Measurements from ENCODE around the gene ST6GALNAC5. TPM values are rescaled to one million over a fixed set of nuclear protein-coding genes. Genes with fewer than 3 reads are reported as not detected.
A peak's percentile ranks its signal among the peaks of the same experiment; 100 is the strongest.

ST6GALNAC5 gene
- total RNA-seq, 5 donors from 2014 or later (not counting 1 experiment from before 2014, with no cell fraction given), result not detected

DNA sequence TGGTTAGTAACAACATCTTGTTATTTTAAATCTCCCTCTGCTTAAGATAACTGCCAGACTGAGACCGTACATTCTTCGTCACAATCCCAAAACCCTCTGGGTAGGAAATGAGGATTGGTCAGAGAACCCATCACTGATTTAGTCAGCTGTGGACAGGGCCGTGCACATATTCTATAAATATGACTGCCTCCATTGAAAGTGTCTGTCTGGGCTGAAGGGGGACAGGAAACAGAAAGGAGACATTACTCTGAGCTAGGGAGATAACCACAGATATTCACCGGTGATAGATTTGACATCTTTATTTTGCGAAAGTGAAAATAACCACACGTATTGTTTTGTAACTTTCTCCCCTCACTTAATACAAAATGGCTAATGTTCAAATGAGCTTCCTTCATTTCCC, 36.9 kb upstream of the ST6GALNAC5 start:
- Mint-ChIP-seq H3K27ac (no peak overlapping the region), H3K4me1 (peaks cover 8 to 9% (median 8%) of the 10 kb centered on the region in 3 donors), H3K4me3 (peak overlapping the region in 1 of 3 donors; percentile 8), H3K36me3 (no peaks in the 10 kb centered on the region), H3K9me3 (no peaks in the 10 kb centered on the region), H3K27me3 (peaks cover 0 to 8% of the 10 kb centered on the region in 2 donors)
- WGBS (ENCODE audit: insufficient coverage), result no CpG with 5 or more reads among the region's 6 CpGs
- H3K4me3 ChIP-seq (ENCODE audit: control insufficient read depth in 1 of 2, extremely low read depth in 1 of 2, low read length in 1 of 2), result no peak overlapping the region
- ATAC-seq (replicated peaks in 1 of 4) (no peak), DNase-seq (no peak)
- H3K4me1 ChIP-seq (ENCODE audit: control insufficient read depth in 1 of 2, extremely low read depth in 1 of 2, insufficient read depth in 2 of 2, low read length in 2 of 2), result no peaks in the 10 kb centered on the region
- POLR2A ChIA-PET, result no interaction called here
- CTCF ChIA-PET, result no interaction called here
- H3K9me3 ChIP-seq, result no peaks in the 10 kb centered on the region
- no peak overlapping the region for H3K27ac ChIP-seq (ENCODE audit: low read length)
- no peaks in the 10 kb centered on the region for H3K27me3 ChIP-seq (replicated peaks in 1 of 2; ENCODE audit: control insufficient read depth in 2 of 2, extremely low read depth in 1 of 2, insufficient read depth in 2 of 2, low read length in 1 of 2)
- H3K36me3 ChIP-seq (ENCODE audit: control insufficient read depth in 2 of 2, extremely low read depth in 1 of 2, insufficient read depth in 1 of 2, low read length in 1 of 2), result no peaks in the 10 kb centered on the region

GRCh38 chr1:76832521-76832920, 34.8 kb upstream of the ST6GALNAC5 start:
- Mint-ChIP-seq H3K9me3 (no peaks in the 10 kb centered on the region), H3K4me3 (no peak overlapping the region), H3K27me3 (peaks cover 0 to 1% of the 10 kb centered on the region in 2 donors), H3K4me1 (peaks cover 8 to 9% (median 8%) of the 10 kb centered on the region in 3 donors), H3K27ac (no peak overlapping the region), H3K36me3 (no peaks in the 10 kb centered on the region)
- ChIA-PET POLR2A (no interaction called here), CTCF (no interaction called here)
- H3K4me3 ChIP-seq (ENCODE audit: control insufficient read depth in 1 of 2, extremely low read depth in 1 of 2, low read length in 1 of 2), result no peak overlapping the region
- no peaks in the 10 kb centered on the region for H3K36me3 ChIP-seq (ENCODE audit: control insufficient read depth in 2 of 2, extremely low read depth in 1 of 2, insufficient read depth in 1 of 2, low read length in 1 of 2)
- ATAC-seq (replicated peaks in 1 of 4) (no peak), DNase-seq (no peak)
- no peak overlapping the region for H3K27ac ChIP-seq (ENCODE audit: low read length)
- no peaks in the 10 kb centered on the region for H3K9me3 ChIP-seq
- H3K27me3 ChIP-seq (replicated peaks in 1 of 2; ENCODE audit: control insufficient read depth in 2 of 2, extremely low read depth in 1 of 2, insufficient read depth in 2 of 2, low read length in 1 of 2), result no peaks in the 10 kb centered on the region
- no peaks in the 10 kb centered on the region for H3K4me1 ChIP-seq (ENCODE audit: control insufficient read depth in 1 of 2, extremely low read depth in 1 of 2, insufficient read depth in 2 of 2, low read length in 2 of 2)

DNA sequence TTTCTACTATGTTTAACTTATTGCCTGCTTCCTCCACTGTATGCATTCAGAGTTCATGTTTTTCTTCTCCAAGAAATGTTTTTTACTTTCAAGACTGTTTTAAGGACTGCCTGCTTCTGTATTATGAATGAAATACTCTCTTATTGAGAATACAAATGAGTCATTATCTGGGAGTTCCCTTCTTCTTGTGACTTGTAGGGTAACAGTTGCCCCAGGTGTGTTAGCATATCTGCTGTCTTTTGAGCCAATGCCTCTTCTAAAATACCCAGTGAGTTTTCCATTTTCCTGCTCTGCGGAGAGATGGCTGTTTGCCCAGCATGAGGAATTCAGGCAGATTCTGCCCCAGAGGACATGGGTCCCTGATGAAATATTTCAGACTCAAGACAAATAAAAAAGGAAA, 34.1 kb upstream of the ST6GALNAC5 start:
- H3K4me1 ChIP-seq (ENCODE audit: control insufficient read depth in 1 of 2, extremely low read depth in 1 of 2, insufficient read depth in 2 of 2, low read length in 2 of 2), result no peaks in the 10 kb centered on the region
- H3K36me3 Mint-ChIP-seq, result no peaks in the 10 kb centered on the region
- no peaks in the 10 kb centered on the region for H3K9me3 ChIP-seq
- no peaks in the 10 kb centered on the region for H3K27me3 ChIP-seq (replicated peaks in 1 of 2; ENCODE audit: control insufficient read depth in 2 of 2, extremely low read depth in 1 of 2, insufficient read depth in 2 of 2, low read length in 1 of 2)
- H3K27ac Mint-ChIP-seq, result no peak overlapping the region
- no peak overlapping the region for H3K4me3 Mint-ChIP-seq
- H3K36me3 ChIP-seq (ENCODE audit: control insufficient read depth in 2 of 2, extremely low read depth in 1 of 2, insufficient read depth in 1 of 2, low read length in 1 of 2), result no peaks in the 10 kb centered on the region
- ChIA-PET CTCF (no interaction called here), POLR2A (no interaction called here)
- ATAC-seq (replicated peaks in 1 of 4) (no peak), DNase-seq (no peak)
- H3K9me3 Mint-ChIP-seq, result no peaks in the 10 kb centered on the region
- H3K27me3 Mint-ChIP-seq, result peaks cover 0 to 6% of the 10 kb centered on the region in 2 donors
- no CpG with 5 or more reads among the region's 1 CpG for WGBS (ENCODE audit: insufficient coverage)
- H3K4me1 Mint-ChIP-seq, result peaks cover 8 to 9% (median 8%) of the 10 kb centered on the region in 3 donors
- H3K4me3 ChIP-seq (ENCODE audit: control insufficient read depth in 1 of 2, extremely low read depth in 1 of 2, low read length in 1 of 2), result no peak overlapping the region
- H3K27ac ChIP-seq (ENCODE audit: low read length), result no peak overlapping the region

DNA sequence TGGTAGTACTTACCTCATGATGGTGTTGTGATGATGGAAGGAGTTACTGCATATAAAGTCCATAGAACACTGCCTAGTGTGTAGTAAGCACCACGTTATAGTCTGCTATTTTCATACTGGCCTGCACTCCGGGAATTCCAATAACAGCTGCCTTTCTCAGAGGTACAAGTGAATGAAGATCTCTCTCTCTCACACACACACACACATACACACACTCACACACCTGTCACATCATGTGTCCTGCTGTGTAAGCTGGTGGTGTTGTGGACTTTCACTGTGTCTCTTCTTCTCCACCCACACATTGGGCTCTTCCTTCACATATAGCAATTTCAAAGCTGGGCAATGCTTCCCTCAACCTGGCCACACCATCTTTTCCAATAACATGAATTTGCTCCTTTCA, 33.4 kb upstream of the ST6GALNAC5 start:
- DNase-seq (no peak), ATAC-seq (replicated peaks in 1 of 4) (no peak)
- Histone ChIP-seq H3K36me3 (ENCODE audit: control insufficient read depth in 2 of 2, extremely low read depth in 1 of 2, insufficient read depth in 1 of 2, low read length in 1 of 2) (no peaks in the 10 kb centered on the region), H3K4me1 (ENCODE audit: control insufficient read depth in 1 of 2, extremely low read depth in 1 of 2, insufficient read depth in 2 of 2, low read length in 2 of 2) (no peaks in the 10 kb centered on the region), H3K9me3 (no peaks in the 10 kb centered on the region), H3K27ac (ENCODE audit: low read length) (no peak overlapping the region), H3K27me3 (replicated peaks in 1 of 2; ENCODE audit: control insufficient read depth in 2 of 2, extremely low read depth in 1 of 2, insufficient read depth in 2 of 2, low read length in 1 of 2) (no peaks in the 10 kb centered on the region), H3K4me3 (ENCODE audit: control insufficient read depth in 1 of 2, extremely low read depth in 1 of 2, low read length in 1 of 2) (no peak overlapping the region)
- POLR2A ChIA-PET, result no interaction called here
- Mint-ChIP-seq H3K4me1 (peaks cover 8 to 9% (median 8%) of the 10 kb centered on the region in 3 donors), H3K36me3 (no peaks in the 10 kb centered on the region), H3K9me3 (no peaks in the 10 kb centered on the region), H3K4me3 (no peak overlapping the region), H3K27me3 (peaks cover 0 to 7% of the 10 kb centered on the region in 2 donors), H3K27ac (no peak overlapping the region)
- CTCF ChIA-PET, result no interaction called here
- WGBS (ENCODE audit: insufficient coverage), result no CpG with 5 or more reads among the region's 2 CpGs

GRCh38 chr1:76835203-76835602, 32.1 kb upstream of the ST6GALNAC5 start:
- Histone ChIP-seq H3K9me3 (no peaks in the 10 kb centered on the region), H3K4me1 (ENCODE audit: control insufficient read depth in 1 of 2, extremely low read depth in 1 of 2, insufficient read depth in 2 of 2, low read length in 2 of 2) (no peaks in the 10 kb centered on the region), H3K36me3 (ENCODE audit: control insufficient read depth in 2 of 2, extremely low read depth in 1 of 2, insufficient read depth in 1 of 2, low read length in 1 of 2) (no peaks in the 10 kb centered on the region), H3K27ac (ENCODE audit: low read length) (no peak overlapping the region), H3K4me3 (ENCODE audit: control insufficient read depth in 1 of 2, extremely low read depth in 1 of 2, low read length in 1 of 2) (no peak overlapping the region), H3K27me3 (replicated peaks in 1 of 2; ENCODE audit: control insufficient read depth in 2 of 2, extremely low read depth in 1 of 2, insufficient read depth in 2 of 2, low read length in 1 of 2) (no peaks in the 10 kb centered on the region)
- ChIA-PET CTCF (no interaction called here), POLR2A (no interaction called here)
- ATAC-seq (replicated peaks in 1 of 4) (no peak), DNase-seq (no peak)
- peaks cover 0 to 7% of the 10 kb centered on the region in 2 donors for H3K27me3 Mint-ChIP-seq
- no peak overlapping the region for H3K27ac Mint-ChIP-seq
- no peak overlapping the region for H3K4me3 Mint-ChIP-seq
- H3K36me3 Mint-ChIP-seq, result no peaks in the 10 kb centered on the region
- H3K9me3 Mint-ChIP-seq, result no peaks in the 10 kb centered on the region
- H3K4me1 Mint-ChIP-seq, result peaks cover 5% of the 10 kb centered on the region in 3 donors

DNA sequence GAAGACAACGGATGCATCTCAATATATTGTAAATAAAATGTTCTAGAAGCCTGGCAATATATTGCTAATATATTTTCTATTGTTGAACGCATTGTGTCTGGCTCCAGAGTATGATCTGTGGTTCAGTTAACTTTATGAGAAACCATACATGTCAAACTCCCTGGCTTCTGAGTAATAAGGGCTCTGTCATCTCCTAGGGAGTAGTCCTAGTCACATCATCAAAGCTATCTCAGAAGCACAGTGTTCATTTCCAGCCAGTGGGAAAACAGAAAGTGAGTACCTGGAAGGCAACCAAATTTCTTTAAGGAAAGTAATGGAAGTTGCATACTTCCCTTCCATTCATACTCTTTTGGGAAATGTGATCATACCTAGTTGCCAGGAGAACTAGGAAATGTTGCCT, 27.0 kb upstream of the ST6GALNAC5 start:
- H3K27me3 ChIP-seq (replicated peaks in 1 of 2; ENCODE audit: control insufficient read depth in 2 of 2, extremely low read depth in 1 of 2, insufficient read depth in 2 of 2, low read length in 1 of 2), result no peaks in the 10 kb centered on the region
- no peaks in the 10 kb centered on the region for H3K9me3 Mint-ChIP-seq
- no peak overlapping the region for H3K4me3 Mint-ChIP-seq
- H3K4me3 ChIP-seq (ENCODE audit: control insufficient read depth in 1 of 2, extremely low read depth in 1 of 2, low read length in 1 of 2), result no peak overlapping the region
- ChIA-PET POLR2A (no interaction called here), CTCF (no interaction called here)
- no peak for DNase-seq
- H3K27ac Mint-ChIP-seq, result no peak overlapping the region
- no peaks in the 10 kb centered on the region for H3K36me3 Mint-ChIP-seq
- H3K36me3 ChIP-seq (ENCODE audit: control insufficient read depth in 2 of 2, extremely low read depth in 1 of 2, insufficient read depth in 1 of 2, low read length in 1 of 2), result no peaks in the 10 kb centered on the region
- H3K4me1 Mint-ChIP-seq, result peaks cover 11 to 14% (median 13%) of the 10 kb centered on the region in 3 donors
- no peak for ATAC-seq (replicated peaks in 1 of 4)
- no peak overlapping the region for H3K27ac ChIP-seq (ENCODE audit: low read length)
- no peaks in the 10 kb centered on the region for H3K4me1 ChIP-seq (ENCODE audit: control insufficient read depth in 1 of 2, extremely low read depth in 1 of 2, insufficient read depth in 2 of 2, low read length in 2 of 2)
- H3K9me3 ChIP-seq, result no peaks in the 10 kb centered on the region
- no CpG with 5 or more reads among the region's 2 CpGs for WGBS (ENCODE audit: insufficient coverage)
- H3K27me3 Mint-ChIP-seq, result peaks cover 0 to 7% of the 10 kb centered on the region in 2 donors

DNA sequence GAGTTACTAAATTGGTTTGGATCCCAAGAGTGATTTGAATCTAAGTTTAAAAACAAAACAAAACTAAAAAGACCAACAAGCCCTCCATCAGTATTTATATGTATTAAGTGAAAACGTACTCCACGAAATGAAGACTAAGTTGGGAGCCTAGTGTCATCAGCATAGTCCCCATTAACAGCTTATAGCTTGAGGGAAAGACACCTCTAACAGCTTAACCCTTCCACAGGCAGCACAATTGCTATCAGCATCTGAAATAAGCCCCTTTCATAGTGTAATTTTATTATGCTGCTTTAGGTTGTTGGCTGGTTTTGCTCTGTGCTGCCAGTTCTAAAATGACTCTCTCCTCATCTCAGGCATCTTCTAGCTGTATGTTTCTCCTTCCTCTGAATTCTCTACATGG, 25.8 kb upstream of the ST6GALNAC5 start:
- H3K4me3 Mint-ChIP-seq, result no peak overlapping the region
- ChIA-PET POLR2A (no interaction called here), CTCF (interaction anchor here in 1 of 2 donors (0.6 kb wide), 1 partner anchor 949 kb away, joined by 6 read pairs; no protein-coding TSS in a partner anchor)
- no peaks in the 10 kb centered on the region for H3K9me3 ChIP-seq
- no peaks in the 10 kb centered on the region for H3K9me3 Mint-ChIP-seq
- no peaks in the 10 kb centered on the region for H3K36me3 Mint-ChIP-seq
- no peak overlapping the region for H3K27ac ChIP-seq (ENCODE audit: low read length)
- ATAC-seq (replicated peaks in 1 of 4), result no peak
- H3K27me3 Mint-ChIP-seq, result peaks cover 0 to 7% of the 10 kb centered on the region in 2 donors
- no peaks in the 10 kb centered on the region for H3K27me3 ChIP-seq (replicated peaks in 1 of 2; ENCODE audit: control insufficient read depth in 2 of 2, extremely low read depth in 1 of 2, insufficient read depth in 2 of 2, low read length in 1 of 2)
- no peak overlapping the region for H3K4me3 ChIP-seq (ENCODE audit: control insufficient read depth in 1 of 2, extremely low read depth in 1 of 2, low read length in 1 of 2)
- no peak for DNase-seq
- WGBS (ENCODE audit: insufficient coverage), result no CpG with 5 or more reads among the region's 2 CpGs
- H3K4me1 ChIP-seq (ENCODE audit: control insufficient read depth in 1 of 2, extremely low read depth in 1 of 2, insufficient read depth in 2 of 2, low read length in 2 of 2), result no peaks in the 10 kb centered on the region
- no peak overlapping the region for H3K27ac Mint-ChIP-seq
- H3K4me1 Mint-ChIP-seq, result peaks cover 11 to 14% (median 13%) of the 10 kb centered on the region in 3 donors
- no peaks in the 10 kb centered on the region for H3K36me3 ChIP-seq (ENCODE audit: control insufficient read depth in 2 of 2, extremely low read depth in 1 of 2, insufficient read depth in 1 of 2, low read length in 1 of 2)
